ENCODE measurements around the gene PTGDR.

DNA sequence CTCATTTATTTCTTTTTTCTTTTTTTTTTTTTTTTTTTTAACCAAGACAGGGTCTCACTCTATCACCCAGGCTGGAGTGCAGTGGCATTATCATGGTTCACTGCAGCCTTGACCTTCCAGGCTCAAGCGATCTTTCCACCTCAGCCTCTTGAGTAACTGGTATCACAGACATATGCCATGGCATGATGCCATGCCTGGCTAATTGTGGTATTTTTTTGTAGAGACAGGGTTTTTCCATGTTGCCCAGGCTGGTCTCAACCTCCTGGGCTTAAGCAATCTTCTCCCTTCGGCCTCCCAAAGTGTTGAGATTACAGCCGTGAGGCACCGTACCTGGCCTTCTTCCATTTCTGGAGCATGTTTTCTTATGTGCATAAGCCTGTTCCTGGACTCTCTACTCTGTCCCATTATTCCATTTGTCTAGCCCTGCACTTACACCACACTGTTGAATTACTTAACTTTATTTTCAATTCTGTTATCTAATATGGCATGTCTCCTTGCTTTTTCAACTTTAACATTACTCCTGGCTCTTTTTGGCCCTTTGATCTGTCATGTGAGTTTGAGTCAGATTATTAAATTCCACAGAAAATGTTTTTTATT lies 47.9 kb upstream of the PTGDR start:
- TF ChIP-seq EZH2 (IDR thresholded peaks at IDR 0.05; ENCODE audit: borderline replicate concordance), result no peak
- TF ChIP-seq, protein P1, sequence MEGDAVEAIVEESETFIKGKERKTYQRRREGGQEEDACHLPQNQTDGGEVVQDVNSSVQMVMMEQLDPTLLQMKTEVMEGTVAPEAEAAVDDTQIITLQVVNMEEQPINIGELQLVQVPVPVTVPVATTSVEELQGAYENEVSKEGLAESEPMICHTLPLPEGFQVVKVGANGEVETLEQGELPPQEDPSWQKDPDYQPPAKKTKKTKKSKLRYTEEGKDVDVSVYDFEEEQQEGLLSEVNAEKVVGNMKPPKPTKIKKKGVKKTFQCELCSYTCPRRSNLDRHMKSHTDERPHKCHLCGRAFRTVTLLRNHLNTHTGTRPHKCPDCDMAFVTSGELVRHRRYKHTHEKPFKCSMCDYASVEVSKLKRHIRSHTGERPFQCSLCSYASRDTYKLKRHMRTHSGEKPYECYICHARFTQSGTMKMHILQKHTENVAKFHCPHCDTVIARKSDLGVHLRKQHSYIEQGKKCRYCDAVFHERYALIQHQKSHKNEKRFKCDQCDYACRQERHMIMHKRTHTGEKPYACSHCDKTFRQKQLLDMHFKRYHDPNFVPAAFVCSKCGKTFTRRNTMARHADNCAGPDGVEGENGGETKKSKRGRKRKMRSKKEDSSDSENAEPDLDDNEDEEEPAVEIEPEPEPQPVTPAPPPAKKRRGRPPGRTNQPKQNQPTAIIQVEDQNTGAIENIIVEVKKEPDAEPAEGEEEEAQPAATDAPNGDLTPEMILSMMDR (IDR thresholded peaks at IDR 0.05; ENCODE audit: poor library complexity), result no peak
